Upper lobe of left lung (tissue), 6 donors: ENCODE data around the gene FOCAD. TPM values are rescaled to one million over a fixed set of nuclear protein-coding genes. Genes with fewer than 3 reads are reported as not detected.

Experiments
- ATAC-seq, 2 donors: fragments of 200-7000 bp; cut with Tn5 transposase; one replicate each; pipeline ENCODE4 v1.9.1; 2022; ENCODE audit warnings: mild to moderate bottlenecking in 2 of 2, moderate library complexity in 2 of 2; ENCODE audit not compliant: low FRiP score in 2 of 2
- DNase-seq, 2 donors: peaks; one replicate each; pipeline ENCODE4 v3.0.0-alpha.2; 2019 to 2020
- H3K27ac ChIP-seq, 4 donors: fragments of 200-600 bp; sonication (generic); one replicate each; pipeline ENCODE4 v1.5.1; 2016 to 2019
- H3K27me3 ChIP-seq, 4 donors: fragments of 200-600 bp; sonication (generic); one replicate each; pipeline ENCODE4 v1.5.1; 2017 to 2019
- H3K36me3 ChIP-seq, 4 donors: fragments of 200-600 bp; sonication (generic); one replicate each; pipeline ENCODE4 v1.5.1; 2016 to 2019
- H3K4me1 ChIP-seq, 4 donors: fragments of 200-600 bp; sonication (generic); one replicate each; pipeline ENCODE4 v1.5.1; 2018 to 2019
- H3K4me3 ChIP-seq, 4 donors: fragments of 200-600 bp; sonication (generic); one replicate each; pipeline ENCODE4 v1.5.1; 2017 to 2019; ENCODE audit warnings: mild to moderate bottlenecking in 2 of 4, moderate library complexity in 1 of 4
- H3K9me3 ChIP-seq, 4 donors: fragments of 200-600 bp; sonication (generic); one replicate each; pipeline ENCODE4 v1.5.1; 2018 to 2019
- CTCF ChIP-seq, 6 experiments: fragments of 450-650 bp in 4 of 6; fragments of 200-600 bp in 2 of 6; sonication (generic) in 2 of 6; IDR thresholded peaks; one replicate each; pipeline ENCODE4 v1.5.1; 2016 to 2019; ENCODE audit warnings: antibody characterized with exemption in 6 of 6
- EP300 ChIP-seq, 4 donors: sonication (generic); formaldehyde crosslinking; IDR thresholded peaks; one replicate each; pipeline ENCODE4 v1.5.1; 2017; ENCODE audit warnings: antibody characterized with exemption in 4 of 4, control low read depth in 2 of 4
- POLR2A ChIP-seq, 4 donors: fragments of 450-650 bp; IDR thresholded peaks; one replicate each; pipeline ENCODE4 v1.5.1; 2016 to 2017; ENCODE audit warnings: antibody characterized with exemption in 4 of 4, mild to moderate bottlenecking in 2 of 4
- POLR2AphosphoS5 ChIP-seq, 2 donors: sonication (generic); formaldehyde crosslinking; IDR thresholded peaks; one replicate each; pipeline ENCODE4 v1.5.1; 2017; ENCODE audit warnings: antibody characterized with exemption in 2 of 2
- WGBS, 2 donors: methylation state at CpG; one replicate each; pipeline ENCODE4 v1.1.5; 2017 to 2018; 5-methylcytosine and 5-hydroxymethylcytosine counted together
- total RNA-seq, 6 donors: library from RNA; depleted of rRNA in 4 of 6; stranded (reverse); fragments of >200 nt in 4 of 6; gene quantifications; one replicate each; pipeline versions ENCODE4 v1.1.0 to v1.2.1, GENCODE V29; 2016 to 2021
- donor health status: DM: no; HTN: no; CAD: no; lungs with moderate emphysema.
- donor health status: DM: no; HTN: yes; CAD: no; lungs with severe emphysema.

FOCAD gene
- total RNA-seq, 6 donors from 2014 or later: 21.0 to 83.8 (median 28.3) TPM

- no peak for TF ChIP-seq EP300 (IDR thresholded peaks at IDR 0.05)
- no peak for TF ChIP-seq CTCF (IDR thresholded peaks at IDR 0.05)
- no peak for TF ChIP-seq POLR2AphosphoS5 (IDR thresholded peaks at IDR 0.05)
- TF ChIP-seq POLR2A (IDR thresholded peaks at IDR 0.05): no peak
- Histone ChIP-seq H3K36me3 (peaks cover 0 to 26% (median 3%) of the 10 kb centered on the region in 4 donors), H3K4me3 (no peak overlapping the region), H3K4me1 (no peaks in the 10 kb centered on the region), H3K27me3 (no peaks in the 10 kb centered on the region), H3K27ac (no peak overlapping the region), H3K9me3 (no peaks in the 10 kb centered on the region)
- ATAC-seq (no peak), DNase-seq (no peak)
- WGBS, 2 donors: 85 to 95% methylated on average over 1 of the region's 1 CpG
Observed at GRCh38 chr9:20770947-20771346, 86.9 kb downstream of the FOCAD start.

GRCh38 chr9:20771729-20772128, 87.7 kb downstream of the FOCAD start:
- no peaks in the 10 kb centered on the region for H3K27me3 ChIP-seq
- no peak for TF ChIP-seq EP300 (IDR thresholded peaks at IDR 0.05)
- no peak for TF ChIP-seq POLR2AphosphoS5 (IDR thresholded peaks at IDR 0.05)
- no peak for TF ChIP-seq CTCF (IDR thresholded peaks at IDR 0.05)
- TF ChIP-seq POLR2A (IDR thresholded peaks at IDR 0.05): no peak
- 94 to 100% methylated on average over 2 of the region's 2 CpGs for WGBS, 2 donors
- H3K9me3 ChIP-seq: no peaks in the 10 kb centered on the region
- H3K4me1 ChIP-seq: no peaks in the 10 kb centered on the region
- ATAC-seq (peak in 1 of 2 donors; percentile 21), DNase-seq (no peak)
- H3K36me3 ChIP-seq: peaks cover 0 to 20% (median 3%) of the 10 kb centered on the region in 4 donors
- no peak overlapping the region for H3K27ac ChIP-seq
- H3K4me3 ChIP-seq: no peak overlapping the region

GRCh38 chr9:20775683-20776082, 91.6 kb downstream of the FOCAD start:
- no peak for TF ChIP-seq CTCF (IDR thresholded peaks at IDR 0.05)
- TF ChIP-seq POLR2AphosphoS5 (IDR thresholded peaks at IDR 0.05): no peak
- no peak for TF ChIP-seq EP300 (IDR thresholded peaks at IDR 0.05)
- no peaks in the 10 kb centered on the region for H3K27me3 ChIP-seq
- H3K4me3 ChIP-seq: no peak overlapping the region
- DNase-seq (no peak), ATAC-seq (no peak)
- H3K4me1 ChIP-seq: no peaks in the 10 kb centered on the region
- peaks cover 0 to 10% (median 0%) of the 10 kb centered on the region in 4 donors for H3K36me3 ChIP-seq
- 93 to 98% methylated on average over 2 of the region's 2 CpGs for WGBS, 2 donors
- no peaks in the 10 kb centered on the region for H3K9me3 ChIP-seq
- H3K27ac ChIP-seq: no peak overlapping the region

- H3K27me3 ChIP-seq: no peaks in the 10 kb centered on the region
- no peaks in the 10 kb centered on the region for H3K4me1 ChIP-seq
- no peaks in the 10 kb centered on the region for H3K9me3 ChIP-seq
- DNase-seq (no peak), ATAC-seq (no peak)
- H3K36me3 ChIP-seq: no peaks in the 10 kb centered on the region
- TF ChIP-seq CTCF (IDR thresholded peaks at IDR 0.05) (no peak), EP300 (IDR thresholded peaks at IDR 0.05) (no peak), POLR2A (IDR thresholded peaks at IDR 0.05) (no peak), POLR2AphosphoS5 (IDR thresholded peaks at IDR 0.05) (no peak)
- H3K4me3 ChIP-seq: no peak overlapping the region
- no peak overlapping the region for H3K27ac ChIP-seq
Observed at GRCh38 chr9:20781092-20781491, 97.0 kb downstream of the FOCAD start.

GRCh38 chr9:20782289-20782688, 98.2 kb downstream of the FOCAD start:
- no peaks in the 10 kb centered on the region for H3K4me1 ChIP-seq
- no peak overlapping the region for H3K4me3 ChIP-seq
- H3K27ac ChIP-seq: no peak overlapping the region
- no peaks in the 10 kb centered on the region for H3K36me3 ChIP-seq
- TF ChIP-seq POLR2A (IDR thresholded peaks at IDR 0.05): no peak
- DNase-seq (no peak), ATAC-seq (no peak)
- H3K27me3 ChIP-seq: no peaks in the 10 kb centered on the region
- H3K9me3 ChIP-seq: no peaks in the 10 kb centered on the region
- WGBS, 2 donors: 93 to 99% methylated on average over 5 of the region's 5 CpGs
